Measurements from ENCODE around the gene MAMDC4.

The MAMDC4 gene

GRCh38 chr9:136896027-136896426 is 43.9 kb downstream of the MAMDC4 start:
- DNase-seq = no peak

DNA sequence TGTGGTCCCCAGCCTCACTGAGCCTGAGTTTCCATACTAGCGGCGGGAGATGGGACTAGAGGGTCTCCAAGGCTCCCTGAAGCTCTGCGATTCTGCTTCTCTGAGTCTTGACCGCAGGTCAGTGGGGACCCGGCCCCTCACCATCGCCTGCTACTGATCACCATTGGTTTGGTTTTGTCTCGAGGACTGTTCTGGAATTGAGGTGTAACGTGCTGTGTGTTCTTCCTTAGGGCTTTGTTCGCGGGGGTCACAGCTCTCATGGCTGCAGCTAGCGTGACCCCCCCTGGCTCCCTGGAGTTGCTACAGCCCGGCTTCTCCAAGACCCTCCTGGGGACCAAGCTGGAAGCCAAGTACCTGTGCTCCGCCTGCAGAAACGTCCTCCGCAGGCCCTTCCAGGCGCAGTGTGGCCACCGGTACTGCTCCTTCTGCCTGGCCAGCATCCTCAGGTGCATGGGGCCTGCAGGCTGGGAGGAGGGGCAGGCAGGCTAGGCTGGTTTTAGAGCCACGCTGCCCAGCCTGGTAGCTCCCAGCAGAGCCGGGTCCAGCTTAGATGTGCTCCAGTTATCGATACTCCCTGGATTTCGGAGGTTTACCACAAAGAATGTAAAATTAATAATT is 46.4 kb downstream of the MAMDC4 start:
- no peak for DNase-seq

DNA sequence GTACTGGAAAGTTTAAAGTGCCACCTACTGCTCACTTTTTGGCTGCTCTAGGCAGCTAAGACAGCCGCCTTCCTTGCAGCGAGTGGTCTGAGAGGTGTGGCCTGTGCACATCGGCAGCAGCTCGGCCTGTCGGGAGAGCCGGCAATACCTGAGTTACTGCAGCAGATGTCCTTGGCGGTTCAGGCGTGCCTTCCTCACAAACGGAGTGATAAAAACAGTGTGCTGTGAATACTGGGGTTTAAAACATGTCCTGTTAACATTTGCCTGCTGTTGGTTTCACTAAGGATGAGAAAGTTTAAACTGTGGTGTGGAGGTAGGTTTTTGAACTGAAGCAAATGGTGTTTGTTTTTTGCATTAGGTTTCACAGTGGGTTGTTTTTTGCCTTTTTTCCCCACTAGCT is 47.0 kb downstream of the MAMDC4 start:
- peak in 1 of 2 donors; percentile 20 for DNase-seq

DNA sequence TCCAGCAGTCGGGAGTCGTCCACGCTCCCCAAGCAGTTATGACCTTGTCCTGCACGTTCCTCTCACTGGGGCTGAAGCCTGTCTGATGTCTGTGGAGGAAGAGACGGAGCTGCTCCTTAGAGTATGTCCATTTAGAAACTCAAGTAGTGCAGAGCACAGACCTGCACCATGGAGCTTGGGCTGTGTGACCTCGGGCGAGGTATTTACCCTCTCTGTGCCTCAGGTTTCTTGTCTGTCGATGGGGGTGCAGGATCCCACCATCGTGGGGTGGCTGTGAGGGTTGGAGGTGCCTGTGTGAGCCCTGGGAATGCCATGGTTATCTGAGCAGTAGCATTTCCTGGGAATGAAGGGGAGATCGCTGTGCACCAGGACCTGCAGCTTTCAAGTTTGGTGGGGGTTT is 48.4 kb downstream of the MAMDC4 start:
- DNase-seq = no peak

DNA sequence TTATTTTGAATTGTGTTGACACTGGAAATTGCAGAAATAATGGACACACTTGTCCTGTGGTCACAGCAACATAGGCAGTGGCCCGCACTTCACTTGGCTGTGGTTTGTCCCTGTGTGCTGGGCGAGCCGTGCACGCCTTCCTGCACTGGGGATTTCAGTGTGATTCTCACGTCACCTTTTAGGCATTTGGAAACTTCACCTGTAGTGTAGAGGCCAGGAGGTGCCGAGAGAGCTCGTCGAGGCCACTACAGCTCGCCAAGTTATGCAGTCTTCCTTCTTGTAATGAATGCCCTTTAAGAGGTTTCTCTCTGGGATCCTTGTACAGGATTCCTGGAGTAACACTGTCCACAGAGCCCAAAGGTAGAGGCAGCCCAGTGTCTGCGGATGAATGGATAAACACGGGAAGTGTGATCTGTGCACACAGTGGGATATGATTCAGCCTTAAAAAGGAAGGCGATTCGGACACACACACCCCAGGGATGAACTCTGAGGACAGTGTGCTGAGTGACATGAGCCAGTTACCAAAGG is 48.9 kb downstream of the MAMDC4 start:
- no peak for DNase-seq

GRCh38 chr9:136901516-136902258 is 49.5 kb downstream of the MAMDC4 start:
- DNase-seq = peak; percentile 72 to 83

DNA sequence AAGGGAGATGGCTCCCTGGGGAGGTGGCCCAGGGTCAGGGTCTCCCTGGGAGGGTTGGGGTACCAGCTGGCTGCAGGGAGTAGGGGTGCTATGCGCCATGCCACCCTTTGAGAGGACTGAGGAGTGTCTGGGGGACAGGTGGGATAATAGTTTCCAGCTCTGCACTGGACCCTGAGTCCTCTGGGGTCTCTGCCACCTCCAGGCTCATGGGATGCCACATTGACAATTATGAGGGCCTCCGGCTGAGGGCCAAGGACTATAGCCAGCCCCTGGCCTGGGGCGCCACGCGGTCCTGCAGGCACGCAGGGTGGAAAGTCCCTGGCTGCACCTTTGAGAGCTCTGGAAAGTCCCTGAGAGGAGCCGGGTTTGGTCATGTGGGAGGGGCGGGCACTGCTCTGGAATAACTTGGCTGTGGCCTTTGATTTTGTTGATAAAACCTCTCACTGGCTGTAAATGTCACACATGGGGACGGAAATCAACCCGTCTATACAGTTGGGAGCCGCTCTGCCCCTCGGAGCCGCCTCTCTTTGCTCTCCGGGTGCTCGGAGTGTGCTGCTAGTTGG is 50.2 kb downstream of the MAMDC4 start:
- DNase-seq = peak; percentile 84 to 91

DNA sequence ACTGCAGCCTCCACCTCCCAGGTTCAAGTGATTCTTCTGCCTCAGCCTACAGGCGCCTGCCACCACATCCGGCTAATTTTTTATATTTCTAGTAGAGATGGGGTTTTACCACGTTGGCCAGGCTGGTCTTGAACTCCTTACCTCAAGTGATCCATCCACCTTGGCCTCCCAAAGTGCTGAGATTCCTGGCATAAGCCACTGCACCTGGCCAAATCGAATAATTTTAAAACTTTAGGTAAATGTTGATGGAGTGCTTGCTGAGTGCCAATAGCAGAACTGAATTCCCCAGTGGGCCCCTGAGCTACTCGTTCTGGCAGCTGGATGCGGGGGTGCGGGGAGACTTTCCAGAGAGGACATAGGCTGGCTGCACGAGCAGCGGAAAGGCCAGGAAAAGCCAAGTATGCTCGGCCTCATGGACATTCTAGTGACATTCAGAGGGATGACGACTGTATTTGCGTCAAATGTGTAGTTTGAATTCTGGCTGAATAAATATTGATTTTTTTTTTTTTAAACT is 51.0 kb downstream of the MAMDC4 start:
- peak in 1 of 2 donors; percentile 56 for DNase-seq

GRCh38 chr9:136906266-136906665 is 54.1 kb downstream of the MAMDC4 start:
- DNase-seq = no peak

DNA sequence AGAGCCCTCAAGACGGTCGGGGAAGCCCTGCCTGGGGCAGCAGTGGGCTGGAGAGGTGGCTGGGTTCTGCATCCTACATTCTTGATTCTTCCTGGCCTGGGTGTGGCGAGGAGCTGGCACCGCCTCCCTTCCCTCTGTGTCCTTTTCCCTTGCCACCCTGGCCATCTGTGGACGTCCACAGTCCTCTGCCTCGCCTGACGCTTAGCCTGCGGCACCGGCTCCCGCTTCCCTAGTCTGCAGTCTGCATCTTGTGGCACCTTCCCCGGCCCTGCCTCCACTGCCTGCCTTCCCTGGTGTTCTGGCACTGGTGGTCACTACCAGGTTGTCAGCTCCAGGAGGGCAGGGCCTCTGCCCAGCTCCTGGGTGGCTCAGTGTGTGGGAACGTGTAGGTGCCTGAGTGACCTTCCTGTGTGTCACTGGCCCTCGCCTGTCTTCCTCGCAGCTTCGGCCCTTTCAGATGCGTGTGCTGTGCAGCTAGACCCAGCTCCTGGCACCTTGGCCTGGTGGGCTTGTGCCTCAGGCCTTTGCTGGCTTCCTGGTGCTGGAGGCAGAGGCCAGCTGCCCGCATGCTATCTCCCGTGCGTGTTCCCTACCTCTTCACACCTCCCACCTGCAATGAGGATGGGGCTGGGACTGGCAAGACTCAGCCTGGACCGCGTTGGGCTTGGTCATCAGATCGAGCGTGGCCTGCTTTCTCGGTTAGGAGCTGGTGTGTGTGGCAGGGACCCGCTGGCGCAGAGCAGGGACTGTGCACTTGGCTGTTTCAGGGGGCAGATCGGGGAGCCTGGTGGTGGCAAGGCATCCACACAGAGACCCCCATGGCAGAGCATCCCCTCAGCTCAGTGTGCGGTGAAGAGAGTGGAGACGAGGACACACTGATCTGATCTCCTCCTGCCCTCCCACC is 55.1 kb downstream of the MAMDC4 start:
- DNase-seq = no peak
